Epithelial cell of proximal tubule (primary cell): ENCODE measurements around the gene CAMTA1. TPM values are rescaled to one million over a fixed set of nuclear protein-coding genes. Genes with fewer than 3 reads are reported as not detected.

Experiments
- DNase-seq: peaks from one replicate; pipeline ENCODE4 v3.0.0-alpha.2; 2011; ENCODE audit warnings: low read depth
- H3K4me3 ChIP-seq: 2 replicates; pipeline ENCODE4 v1.5.1; 2011; ENCODE audit warnings: low read depth, mild to moderate bottlenecking, low read length
- CTCF ChIP-seq: conservative IDR thresholded peaks from 2 replicates; pipeline ENCODE4 v1.5.1; 2012; ENCODE audit warnings: low read depth, mild to moderate bottlenecking, low read length
- total RNA-seq: library from RNA; depleted of rRNA; stranded (reverse); fragments of >200 nt; gene quantifications from 2 replicates; pipeline ENCODE4 v1.2.3, GENCODE V29; 2015

CAMTA1 gene
- total RNA-seq, 1 donor from 2014 or later = 79.2 TPM

- H3K4me3 ChIP-seq = no peak overlapping the region
- no peak for TF ChIP-seq CTCF
- DNase-seq = peak; percentile 19
Measured at GRCh38 chr1:6922096-6922931, 137.1 kb downstream of the CAMTA1 start.

GRCh38 chr1:6923012-6923411, 137.8 kb downstream of the CAMTA1 start:
- H3K4me3 ChIP-seq = no peak overlapping the region
- TF ChIP-seq CTCF = no peak
- DNase-seq = no peak

- TF ChIP-seq CTCF = no peak
- no peak for DNase-seq
- H3K4me3 ChIP-seq = no peak overlapping the region
Measured at GRCh38 chr1:6923416-6923815, 138.2 kb downstream of the CAMTA1 start.

- no peak for DNase-seq
- no peak overlapping the region for H3K4me3 ChIP-seq
- no peak for TF ChIP-seq CTCF
Measured at GRCh38 chr1:6923955-6924881, 139.0 kb downstream of the CAMTA1 start.

GRCh38 chr1:6924891-6925290, 139.6 kb downstream of the CAMTA1 start:
- no peak for DNase-seq
- H3K4me3 ChIP-seq = no peak overlapping the region
- TF ChIP-seq CTCF = no peak

- DNase-seq = no peak
- no peak for TF ChIP-seq CTCF
- H3K4me3 ChIP-seq = no peak overlapping the region
Measured at GRCh38 chr1:6927626-6928025, 142.4 kb downstream of the CAMTA1 start.
